NT2/D1 (cell line): ENCODE measurements around the gene LPP.

Experiments used
- SUZ12 ChIP-seq: IDR thresholded peaks from 2 replicates; pipeline ENCODE4 v1.6.1; 2011; ENCODE audit not compliant: insufficient read length, insufficient read depth; ENCODE audit errors: extremely low read depth
- YY1 ChIP-seq: IDR thresholded peaks from 2 replicates; pipeline ENCODE4 v1.6.1; 2011; ENCODE audit not compliant: insufficient read length, insufficient read depth

DNA sequence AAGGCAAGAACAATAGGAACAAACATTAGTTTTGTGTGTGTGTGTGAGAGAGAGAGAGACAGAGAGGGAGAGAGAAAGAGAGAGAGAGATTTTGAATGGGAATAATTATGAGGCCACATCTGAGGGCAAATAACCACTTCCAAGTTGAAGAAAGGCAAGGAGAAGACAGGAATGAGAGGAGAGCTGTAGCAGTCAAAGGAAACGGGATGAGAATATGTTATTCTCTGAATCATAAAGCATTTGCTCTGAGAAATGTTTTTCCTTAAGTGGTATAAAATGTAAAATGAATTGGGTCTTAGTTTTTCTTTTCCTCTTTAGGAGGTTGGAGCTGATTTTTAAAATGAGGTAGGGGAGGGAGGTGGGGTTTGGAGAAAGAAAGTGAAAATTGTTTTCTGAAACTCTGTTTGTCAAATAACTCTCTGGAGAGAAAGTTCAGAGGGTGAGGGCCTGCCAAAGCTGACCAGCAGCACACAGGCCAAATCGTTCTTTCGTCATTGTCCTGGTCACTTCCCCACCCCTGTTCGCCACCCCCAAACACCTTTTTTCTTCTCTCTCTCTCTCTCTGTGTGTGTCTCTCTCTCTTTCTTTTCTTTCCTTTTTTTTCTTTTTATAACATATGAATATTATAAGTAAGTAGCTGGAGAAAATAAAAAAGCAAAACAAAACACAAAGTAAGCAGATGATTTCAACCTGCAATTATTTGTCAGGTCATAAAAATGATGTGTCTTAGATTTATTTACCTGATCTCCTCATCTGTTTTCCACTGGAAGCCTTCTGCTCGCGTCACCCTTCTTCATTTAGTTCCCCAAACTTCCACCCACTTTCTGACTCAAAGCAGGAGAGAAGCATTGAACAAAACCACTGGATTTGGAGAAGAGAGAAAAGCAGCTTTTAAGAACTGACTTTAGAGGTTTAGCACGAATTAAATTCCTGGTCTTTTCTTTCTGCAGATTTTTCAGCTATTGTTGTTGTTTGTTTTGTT lies 110.6 kb downstream of the LPP start:
- TF ChIP-seq YY1 (no peak), SUZ12 (no peak)
